HL-60 (cell line): Measurements from ENCODE around the gene FAM216B.

Experiments
- DNase-seq, 2 experiments: peaks; one replicate each; pipeline ENCODE4 v3.0.0-alpha.2; 2010 to 2020; ENCODE audit warnings: low read depth in 1 of 2, low spot score in 1 of 2
- H3K27ac ChIP-seq: fragments of 250-450 bp; sonication (Bioruptor Pico); replicated peaks from 2 replicates; pipeline ENCODE4 v1.5.1; 2020; ENCODE audit warnings: mild to moderate bottlenecking, moderate library complexity
- H3K27me3 ChIP-seq: fragments of 250-450 bp; sonication (Bioruptor Pico); 2 replicates; pipeline ENCODE4 v1.5.1; 2021; ENCODE audit warnings: mild to moderate bottlenecking, moderate library complexity; ENCODE audit not compliant: insufficient read depth, poor library complexity, severe bottlenecking
- H3K4me3 ChIP-seq: replicated peaks from 2 replicates; pipeline ENCODE4 v1.5.1; 2011; ENCODE audit warnings: mild to moderate bottlenecking, control low read depth, low read length; ENCODE audit not compliant: insufficient read depth
- GABPA ChIP-seq: IDR thresholded peaks from 2 replicates; pipeline ENCODE4 v1.6.1; 2012; ENCODE audit warnings: low read depth
- POLR2AphosphoS5 ChIP-seq: IDR thresholded peaks from 2 replicates; pipeline ENCODE4 v1.6.1; 2012; ENCODE audit warnings: low read depth
- SPI1 ChIP-seq: IDR thresholded peaks from 2 replicates; pipeline ENCODE4 v1.6.1; 2012; ENCODE audit warnings: low read depth, mild to moderate bottlenecking, borderline replicate concordance
- TF ChIP-seq, protein P1 (sequence below): IDR thresholded peaks from 2 replicates; pipeline ENCODE4 v1.6.1; 2012; ENCODE audit warnings: low read depth; ENCODE audit not compliant: insufficient replicate concordance
- TF ChIP-seq, protein P2 (sequence below): IDR thresholded peaks from one replicate; pipeline ENCODE4 v1.5.1; 2011; ENCODE audit warnings: low read length, control low read depth, inconsistent platforms; ENCODE audit not compliant: insufficient read depth

FAM216B gene

DNA sequence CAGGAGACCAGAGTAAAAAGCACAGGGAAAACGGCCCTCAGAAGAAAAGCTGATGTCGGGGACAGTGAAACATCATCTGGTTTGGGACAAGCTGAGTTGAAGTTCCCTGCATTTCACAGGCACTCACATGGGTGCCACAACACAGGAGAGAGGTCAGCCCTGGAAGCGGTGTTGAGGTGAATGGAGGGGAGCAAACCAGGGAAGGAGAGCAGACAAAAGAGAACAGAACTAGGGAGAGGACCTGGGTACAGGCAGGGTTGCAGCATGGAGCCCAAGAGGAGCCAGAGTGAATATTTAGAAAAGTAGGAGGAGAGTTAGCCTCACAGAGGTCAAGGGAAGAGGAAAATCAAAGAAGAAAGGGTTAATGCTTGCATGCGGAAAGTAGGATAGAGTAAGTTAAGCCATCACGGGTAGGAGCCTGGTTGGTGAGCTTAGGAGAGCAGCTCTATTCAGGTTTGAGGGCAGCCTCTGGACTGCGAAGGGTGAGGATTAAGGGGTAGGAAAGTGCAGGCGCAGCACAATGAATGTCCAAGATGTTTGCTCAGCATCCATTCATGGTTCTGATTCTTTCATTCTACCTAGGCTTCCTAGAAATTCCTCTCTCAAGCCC lies 15.5 kb downstream of the FAM216B start:
- no peaks in the 10 kb centered on the region for H3K27me3 ChIP-seq
- H3K4me3 ChIP-seq = no peak overlapping the region
- no peak overlapping the region for H3K27ac ChIP-seq
- no peak for DNase-seq
- TF ChIP-seq, protein P1, sequence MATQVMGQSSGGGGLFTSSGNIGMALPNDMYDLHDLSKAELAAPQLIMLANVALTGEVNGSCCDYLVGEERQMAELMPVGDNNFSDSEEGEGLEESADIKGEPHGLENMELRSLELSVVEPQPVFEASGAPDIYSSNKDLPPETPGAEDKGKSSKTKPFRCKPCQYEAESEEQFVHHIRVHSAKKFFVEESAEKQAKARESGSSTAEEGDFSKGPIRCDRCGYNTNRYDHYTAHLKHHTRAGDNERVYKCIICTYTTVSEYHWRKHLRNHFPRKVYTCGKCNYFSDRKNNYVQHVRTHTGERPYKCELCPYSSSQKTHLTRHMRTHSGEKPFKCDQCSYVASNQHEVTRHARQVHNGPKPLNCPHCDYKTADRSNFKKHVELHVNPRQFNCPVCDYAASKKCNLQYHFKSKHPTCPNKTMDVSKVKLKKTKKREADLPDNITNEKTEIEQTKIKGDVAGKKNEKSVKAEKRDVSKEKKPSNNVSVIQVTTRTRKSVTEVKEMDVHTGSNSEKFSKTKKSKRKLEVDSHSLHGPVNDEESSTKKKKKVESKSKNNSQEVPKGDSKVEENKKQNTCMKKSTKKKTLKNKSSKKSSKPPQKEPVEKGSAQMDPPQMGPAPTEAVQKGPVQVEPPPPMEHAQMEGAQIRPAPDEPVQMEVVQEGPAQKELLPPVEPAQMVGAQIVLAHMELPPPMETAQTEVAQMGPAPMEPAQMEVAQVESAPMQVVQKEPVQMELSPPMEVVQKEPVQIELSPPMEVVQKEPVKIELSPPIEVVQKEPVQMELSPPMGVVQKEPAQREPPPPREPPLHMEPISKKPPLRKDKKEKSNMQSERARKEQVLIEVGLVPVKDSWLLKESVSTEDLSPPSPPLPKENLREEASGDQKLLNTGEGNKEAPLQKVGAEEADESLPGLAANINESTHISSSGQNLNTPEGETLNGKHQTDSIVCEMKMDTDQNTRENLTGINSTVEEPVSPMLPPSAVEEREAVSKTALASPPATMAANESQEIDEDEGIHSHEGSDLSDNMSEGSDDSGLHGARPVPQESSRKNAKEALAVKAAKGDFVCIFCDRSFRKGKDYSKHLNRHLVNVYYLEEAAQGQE = no peak
- TF ChIP-seq POLR2AphosphoS5 (no peak), GABPA (no peak), SPI1 (no peak)
- TF ChIP-seq, protein P2, sequence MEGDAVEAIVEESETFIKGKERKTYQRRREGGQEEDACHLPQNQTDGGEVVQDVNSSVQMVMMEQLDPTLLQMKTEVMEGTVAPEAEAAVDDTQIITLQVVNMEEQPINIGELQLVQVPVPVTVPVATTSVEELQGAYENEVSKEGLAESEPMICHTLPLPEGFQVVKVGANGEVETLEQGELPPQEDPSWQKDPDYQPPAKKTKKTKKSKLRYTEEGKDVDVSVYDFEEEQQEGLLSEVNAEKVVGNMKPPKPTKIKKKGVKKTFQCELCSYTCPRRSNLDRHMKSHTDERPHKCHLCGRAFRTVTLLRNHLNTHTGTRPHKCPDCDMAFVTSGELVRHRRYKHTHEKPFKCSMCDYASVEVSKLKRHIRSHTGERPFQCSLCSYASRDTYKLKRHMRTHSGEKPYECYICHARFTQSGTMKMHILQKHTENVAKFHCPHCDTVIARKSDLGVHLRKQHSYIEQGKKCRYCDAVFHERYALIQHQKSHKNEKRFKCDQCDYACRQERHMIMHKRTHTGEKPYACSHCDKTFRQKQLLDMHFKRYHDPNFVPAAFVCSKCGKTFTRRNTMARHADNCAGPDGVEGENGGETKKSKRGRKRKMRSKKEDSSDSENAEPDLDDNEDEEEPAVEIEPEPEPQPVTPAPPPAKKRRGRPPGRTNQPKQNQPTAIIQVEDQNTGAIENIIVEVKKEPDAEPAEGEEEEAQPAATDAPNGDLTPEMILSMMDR = no peak

- Histone ChIP-seq H3K27me3 (no peaks in the 10 kb centered on the region), H3K4me3 (no peak overlapping the region), H3K27ac (no peak overlapping the region)
- TF ChIP-seq GABPA (no peak), POLR2AphosphoS5 (no peak)
- TF ChIP-seq, protein P1 = no peak
- TF ChIP-seq, protein P2 = no peak
- DNase-seq = no peak
Measured at GRCh38 chr13:42798118-42798517, 16.7 kb downstream of the FAM216B start.

- TF ChIP-seq, protein P1 = no peak
- no peak for TF ChIP-seq GABPA
- TF ChIP-seq, protein P2 = no peak
- TF ChIP-seq SPI1 = no peak
- TF ChIP-seq POLR2AphosphoS5 = no peak
- Histone ChIP-seq H3K4me3 (no peak overlapping the region), H3K27ac (no peak overlapping the region), H3K27me3 (no peaks in the 10 kb centered on the region)
- DNase-seq = no peak
Measured at GRCh38 chr13:42800109-42800643, 18.8 kb downstream of the FAM216B start.
